Endodermal cell (in vitro differentiated cells): ENCODE results near the gene ENPP1. TPM values are rescaled to one million over a fixed set of nuclear protein-coding genes. Genes with fewer than 3 reads are reported as not detected.

Source experiments
- DNase-seq: peaks from one replicate; pipeline ENCODE4 v3.0.0-alpha.2; 2017
- H3K27ac ChIP-seq: 2 replicates; pipeline ENCODE4 v1.5.1; 2013; ENCODE audit warnings: mild to moderate bottlenecking, low read depth, low read length, moderate library complexity
- H3K27me3 ChIP-seq: 2 replicates; pipeline ENCODE4 v1.6.1; 2013; ENCODE audit warnings: mild to moderate bottlenecking, low read length, moderate library complexity; ENCODE audit not compliant: insufficient read depth, control insufficient read depth, poor library complexity, severe bottlenecking
- H3K36me3 ChIP-seq: 2 replicates; pipeline ENCODE4 v1.7.0; 2013; ENCODE audit warnings: mild to moderate bottlenecking, low read length, moderate library complexity; ENCODE audit not compliant: control insufficient read depth, insufficient read depth
- H3K4me1 ChIP-seq: one replicate; pipeline ENCODE4 v1.7.0; 2013; ENCODE audit warnings: low read length; ENCODE audit not compliant: control insufficient read depth, insufficient read depth
- H3K4me3 ChIP-seq: 2 replicates; pipeline ENCODE4 v1.5.1; 2013; ENCODE audit warnings: mild to moderate bottlenecking, low read length, moderate library complexity
- H3K9ac ChIP-seq: 2 replicates; pipeline ENCODE4 v1.6.1; 2013; ENCODE audit warnings: mild to moderate bottlenecking, low read length, moderate library complexity; ENCODE audit not compliant: poor library complexity, severe bottlenecking; ENCODE audit errors: extremely low read depth
- H3K9me3 ChIP-seq: 2 replicates; pipeline ENCODE4 v1.6.1; 2013; ENCODE audit warnings: mild to moderate bottlenecking, low read length, moderate library complexity; ENCODE audit not compliant: control insufficient read depth
- H3K27ac Mint-ChIP-seq: 2 replicates; pipeline ENCODE4 v1.8.0; 2020; ENCODE audit warnings: mixed read lengths
- H3K27me3 Mint-ChIP-seq: 2 replicates; pipeline ENCODE4 v1.8.0; 2021; ENCODE audit warnings: mild to moderate bottlenecking, mixed read lengths; ENCODE audit not compliant: insufficient read depth
- H3K36me3 Mint-ChIP-seq: 2 replicates; pipeline ENCODE4 v1.8.0; 2020; ENCODE audit warnings: low read depth, mixed read lengths
- H3K4me1 Mint-ChIP-seq: 2 replicates; pipeline ENCODE4 v1.8.0; 2020; ENCODE audit warnings: mixed read lengths
- H3K4me3 Mint-ChIP-seq: 2 replicates; pipeline ENCODE4 v1.8.0; 2020; ENCODE audit warnings: mild to moderate bottlenecking, moderate library complexity, mixed read lengths
- H3K9me3 Mint-ChIP-seq: 2 replicates; pipeline ENCODE4 v1.8.0; 2020; ENCODE audit warnings: mild to moderate bottlenecking, mixed read lengths
- CTCF ChIP-seq: fragments of 200-600 bp; sonication (generic); conservative IDR thresholded peaks from 2 replicates; pipeline ENCODE4 v1.5.0; 2021; ENCODE audit warnings: antibody characterized with exemption, mild to moderate bottlenecking
- WGBS, 2 experiments: methylation state at CpG; one replicate each; pipeline versions ENCODE4 v1.1.5 to v1.1.7; 2013; ENCODE audit warnings: missing lambda C conversion rate in 2 of 2, mixed read lengths in 1 of 2; ENCODE audit not compliant: insufficient coverage in 1 of 2, insufficient read length in 1 of 2; 5-methylcytosine and 5-hydroxymethylcytosine counted together
- total RNA-seq, 2 donors: library from RNA; stranded (reverse); fragmentation: NEBNext Ultra II Directional in 1 of 2; extraction: Animal tissue kit (Norgen Biotek cat#: 25700) in 1 of 2; gene quantifications; 2 replicates in 1 of 2; 3 replicates in 1 of 2; pipeline ENCODE4 v1.2.1, GENCODE V29; 2021

Gene ENPP1
- total RNA-seq, 2 donors from 2014 or later: 11.6 to 16.1 TPM

DNA sequence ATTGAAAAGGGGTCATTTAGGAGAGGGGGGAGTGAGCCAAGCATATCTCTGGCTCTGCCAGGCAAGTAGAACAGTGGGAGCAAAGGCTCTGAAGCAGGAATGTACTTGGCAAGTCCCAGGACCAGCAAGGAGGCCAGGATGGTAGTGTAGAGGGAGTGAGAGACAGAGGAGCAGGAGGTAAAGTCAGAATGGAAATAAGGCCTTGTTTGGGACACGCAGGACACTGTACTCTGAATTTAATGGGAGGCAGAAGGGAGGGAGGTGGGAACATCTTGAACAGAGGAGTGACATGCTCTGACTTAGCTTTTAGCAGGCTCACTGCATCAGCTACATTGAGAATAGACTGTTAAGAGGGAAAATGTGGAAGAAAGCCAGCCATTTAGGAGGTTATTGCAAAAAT is 37.0 kb upstream of the ENPP1 start:
- H3K4me3 Mint-ChIP-seq: no peak overlapping the region
- no peak for TF ChIP-seq CTCF
- DNase-seq: no peak
- H3K9me3 Mint-ChIP-seq: peaks cover 12% of the 10 kb centered on the region
- Histone ChIP-seq H3K9ac (no peak overlapping the region), H3K27ac (no peak overlapping the region), H3K27me3 (no peaks in the 10 kb centered on the region), H3K9me3 (peaks cover 21% of the 10 kb centered on the region), H3K4me3 (no peak overlapping the region), H3K4me1 (peaks cover 11% of the 10 kb centered on the region), H3K36me3 (no peaks in the 10 kb centered on the region)
- no peak overlapping the region for H3K27ac Mint-ChIP-seq
- 83 to 100% methylated on average over 1 of the region's 1 CpG for WGBS, 2 experiments
- H3K4me1 Mint-ChIP-seq: peaks cover 19% of the 10 kb centered on the region
- H3K36me3 Mint-ChIP-seq: peaks cover 3% of the 10 kb centered on the region
- H3K27me3 Mint-ChIP-seq: peaks cover 49% of the 10 kb centered on the region

- H3K36me3 ChIP-seq: no peaks in the 10 kb centered on the region
- Mint-ChIP-seq H3K27me3 (peaks cover 51% of the 10 kb centered on the region), H3K36me3 (no peaks in the 10 kb centered on the region), H3K9me3 (peaks cover 3% of the 10 kb centered on the region), H3K27ac (no peak overlapping the region), H3K4me3 (no peak overlapping the region), H3K4me1 (peaks cover 19% of the 10 kb centered on the region)
- TF ChIP-seq CTCF: no peak
- H3K9me3 ChIP-seq: peaks cover 11% of the 10 kb centered on the region
- no peak overlapping the region for H3K9ac ChIP-seq
- peaks cover 9% of the 10 kb centered on the region for H3K4me1 ChIP-seq
- H3K27ac ChIP-seq: no peak overlapping the region
- no peaks in the 10 kb centered on the region for H3K27me3 ChIP-seq
- no peak for DNase-seq
- peak overlapping the region; percentile 8 for H3K4me3 ChIP-seq
- 89 to 91% methylated on average over 3 to 4 of the region's 4 CpGs for WGBS, 2 experiments
These were observed 34.4 kb upstream of the ENPP1 start for GRCh38 chr6:131773284-131773950.

- no peaks in the 10 kb centered on the region for H3K36me3 Mint-ChIP-seq
- no peak overlapping the region for H3K9ac ChIP-seq
- no peak overlapping the region for H3K4me3 Mint-ChIP-seq
- no peak for TF ChIP-seq CTCF
- no peak for DNase-seq
- H3K27ac Mint-ChIP-seq: no peak overlapping the region
- 91% methylated on average over 3 of the region's 3 CpGs; no CpG with 5 or more reads in 1 of the 2 experiments for WGBS, 2 experiments
- H3K27ac ChIP-seq: no peak overlapping the region
- peaks cover 44% of the 10 kb centered on the region for H3K27me3 Mint-ChIP-seq
- H3K4me1 Mint-ChIP-seq: peaks cover 19% of the 10 kb centered on the region
- H3K4me1 ChIP-seq: peaks cover 9% of the 10 kb centered on the region
- no peaks in the 10 kb centered on the region for H3K9me3 ChIP-seq
- no peaks in the 10 kb centered on the region for H3K27me3 ChIP-seq
- H3K9me3 Mint-ChIP-seq: no peaks in the 10 kb centered on the region
- no peaks in the 10 kb centered on the region for H3K36me3 ChIP-seq
- no peak overlapping the region for H3K4me3 ChIP-seq
These were observed 31.9 kb upstream of the ENPP1 start for GRCh38 chr6:131775886-131776285.
